H9 (cell line): ENCODE data around the gene NTPCR. TPM values are rescaled to one million over a fixed set of nuclear protein-coding genes. Genes with fewer than 3 reads are reported as not detected.
A peak's percentile ranks its signal among the peaks of the same experiment; 100 is the strongest.

ENCODE experiments used
- DNase-seq: peaks from one replicate; pipeline ENCODE4 v3.0.0-alpha.2; 2017
- H2AFZ ChIP-seq: one replicate; pipeline ENCODE4 v1.6.1; 2013; ENCODE audit warnings: mild to moderate bottlenecking, low read length, control low read depth, moderate library complexity
- H2AK5ac ChIP-seq: 2 replicates; pipeline ENCODE4 v1.6.1; 2013; ENCODE audit warnings: low read length, control low read depth, mixed read lengths; ENCODE audit not compliant: insufficient read length
- H2BK120ac ChIP-seq: one replicate; pipeline ENCODE4 v1.6.1; 2013; ENCODE audit warnings: low read depth, mild to moderate bottlenecking, low read length, control low read depth, inconsistent platforms; ENCODE audit not compliant: poor library complexity, severe bottlenecking
- H2BK12ac ChIP-seq: 2 replicates; pipeline ENCODE4 v1.6.1; 2013; ENCODE audit warnings: low read length, control low read depth, mixed read lengths, low read depth; ENCODE audit not compliant: insufficient read length
- H2BK15ac ChIP-seq: 2 replicates; pipeline ENCODE4 v1.6.1; 2013; ENCODE audit warnings: low read depth, low read length, control low read depth
- H2BK20ac ChIP-seq: one replicate; pipeline ENCODE4 v1.6.1; 2013; ENCODE audit warnings: low read depth, mild to moderate bottlenecking, low read length, control low read depth, inconsistent platforms; ENCODE audit not compliant: poor library complexity, severe bottlenecking
- H2BK5ac ChIP-seq: 2 replicates; pipeline ENCODE4 v1.6.1; 2013; ENCODE audit warnings: low read length, control low read depth, mixed read lengths; ENCODE audit not compliant: insufficient read length
- H3K14ac ChIP-seq: 2 replicates; pipeline ENCODE4 v1.6.1; 2013; ENCODE audit warnings: low read length, control low read depth; ENCODE audit not compliant: insufficient read depth
- H3K18ac ChIP-seq: 2 replicates; pipeline ENCODE4 v1.6.1; 2013; ENCODE audit warnings: low read depth, mild to moderate bottlenecking, mixed read lengths, low read length, control low read depth; ENCODE audit not compliant: insufficient read length
- H3K23ac ChIP-seq: 2 replicates; pipeline ENCODE4 v1.6.1; 2013; ENCODE audit warnings: low read length, control low read depth, mixed read lengths, low read depth; ENCODE audit not compliant: insufficient read length
- H3K23me2 ChIP-seq: 2 replicates; pipeline ENCODE4 v1.6.1; 2013; ENCODE audit warnings: low read depth, mild to moderate bottlenecking, mixed read lengths, low read length, control low read depth; ENCODE audit not compliant: insufficient read length, poor library complexity, severe bottlenecking
- H3K27ac ChIP-seq: 2 replicates; pipeline ENCODE4 v1.5.1; 2013; ENCODE audit warnings: low read length, control low read depth, mixed read lengths, low read depth; ENCODE audit not compliant: insufficient read length
- H3K27me3 ChIP-seq: 2 replicates; pipeline ENCODE4 v1.6.1; 2013; ENCODE audit warnings: low read length, control low read depth, inconsistent platforms; ENCODE audit not compliant: insufficient read depth
- H3K4ac ChIP-seq: 2 replicates; pipeline ENCODE4 v1.6.1; 2013; ENCODE audit warnings: low read depth, mild to moderate bottlenecking, control low read depth, inconsistent platforms, low read length, moderate library complexity
- H3K4me1 ChIP-seq: 2 replicates; pipeline ENCODE4 v1.6.1; 2013; ENCODE audit warnings: low read length, control low read depth, inconsistent platforms; ENCODE audit not compliant: insufficient read depth
- H3K4me2 ChIP-seq: 2 replicates; pipeline ENCODE4 v1.6.1; 2013; ENCODE audit warnings: low read length, control low read depth, mixed read lengths; ENCODE audit not compliant: insufficient read length, insufficient read depth
- H3K56ac ChIP-seq: 2 replicates; pipeline ENCODE4 v1.6.1; 2013; ENCODE audit warnings: low read depth, mild to moderate bottlenecking, mixed read lengths, low read length, control low read depth; ENCODE audit not compliant: insufficient read length
- H3K79me1 ChIP-seq: 2 replicates; pipeline ENCODE4 v1.6.1; 2013; ENCODE audit warnings: low read depth, mild to moderate bottlenecking, moderate library complexity, low read length, control low read depth, inconsistent platforms; ENCODE audit not compliant: insufficient read depth, poor library complexity, severe bottlenecking
- H3K79me2 ChIP-seq: 2 replicates; pipeline ENCODE4 v1.6.1; 2013; ENCODE audit warnings: low read length, control low read depth, inconsistent platforms; ENCODE audit not compliant: insufficient read depth
- H3K9ac ChIP-seq: 2 replicates; pipeline ENCODE4 v1.6.1; 2013; ENCODE audit warnings: low read length, control low read depth, mixed read lengths; ENCODE audit not compliant: insufficient read length; ENCODE audit errors: extremely low read depth
- H3K9me3 ChIP-seq: one replicate; pipeline ENCODE4 v1.6.1; 2013; ENCODE audit warnings: low read depth, low read length, inconsistent platforms; ENCODE audit not compliant: control insufficient read depth
- H3T11ph ChIP-seq: one replicate; pipeline ENCODE4 v1.6.1; 2013; ENCODE audit warnings: mild to moderate bottlenecking, low read length, control low read depth, inconsistent platforms
- H4K20me1 ChIP-seq: one replicate; pipeline ENCODE4 v1.6.1; 2013; ENCODE audit not compliant: control insufficient read depth, insufficient read length, insufficient read depth
- H4K5ac ChIP-seq: 2 replicates; pipeline ENCODE4 v1.6.1; 2013; ENCODE audit warnings: low read depth, mild to moderate bottlenecking, mixed read lengths, low read length, control low read depth; ENCODE audit not compliant: insufficient read length
- H4K8ac ChIP-seq: replicated peaks from 2 replicates; pipeline ENCODE4 v1.6.1; 2013; ENCODE audit warnings: low read length, control low read depth, mixed read lengths, low read depth; ENCODE audit not compliant: insufficient read length
- H4K91ac ChIP-seq: 2 replicates; pipeline ENCODE4 v1.6.1; 2013; ENCODE audit warnings: low read depth, mild to moderate bottlenecking, moderate library complexity, mixed read lengths, low read length, control low read depth; ENCODE audit not compliant: insufficient read length
- H3K27ac Mint-ChIP-seq, 3 experiments: 2 replicates in 2 of 3; 3 replicates in 1 of 3; pipeline ENCODE4 v1.8.0; 2020 to 2021; ENCODE audit warnings: mixed read lengths in 3 of 3, mild to moderate bottlenecking in 1 of 3, moderate library complexity in 1 of 3
- H3K27me3 Mint-ChIP-seq: 2 replicates; pipeline ENCODE4 v1.8.0; 2021; ENCODE audit warnings: low read depth, mild to moderate bottlenecking, moderate library complexity, mixed read lengths
- H3K36me3 Mint-ChIP-seq, 3 experiments: 2 replicates in 2 of 3; 3 replicates in 1 of 3; pipeline ENCODE4 v1.8.0; 2020 to 2021; ENCODE audit warnings: low read depth in 3 of 3, mixed read lengths in 3 of 3; ENCODE audit not compliant: insufficient read depth in 1 of 3
- H3K4me1 Mint-ChIP-seq, 2 experiments: 2 replicates each; pipeline ENCODE4 v1.8.0; 2020; ENCODE audit warnings: mixed read lengths in 2 of 2
- H3K4me3 Mint-ChIP-seq, 2 experiments: 2 replicates in 1 of 2; 3 replicates in 1 of 2; pipeline ENCODE4 v1.8.0; 2020 to 2021; ENCODE audit warnings: mild to moderate bottlenecking in 2 of 2, mixed read lengths in 2 of 2, moderate library complexity in 1 of 2
- H3K9me3 Mint-ChIP-seq, 2 experiments: 2 replicates in 1 of 2; 3 replicates in 1 of 2; pipeline ENCODE4 v1.8.0; 2020; ENCODE audit warnings: mild to moderate bottlenecking in 2 of 2, mixed read lengths in 2 of 2, moderate library complexity in 1 of 2
- CTCF ChIP-seq: fragments of 200-600 bp; sonication (generic); conservative IDR thresholded peaks from 3 replicates; pipeline ENCODE4 v1.8.0; 2021; ENCODE audit warnings: antibody characterized with exemption, mild to moderate bottlenecking
- WGBS: extraction: QIAGEN DNeasy Blood & Tissue Kit; methylation state at CpG from one replicate; pipeline ENCODE4 v1.1.7; 2013; ENCODE audit warnings: missing lambda C conversion rate, low lambda C conversion rate, mixed read lengths; ENCODE audit not compliant: insufficient read length; ENCODE audit errors: extremely low coverage; 5-methylcytosine and 5-hydroxymethylcytosine counted together
- total RNA-seq: library from RNA; stranded (reverse); gene quantifications from 2 replicates; pipeline ENCODE4 v1.2.1, GENCODE V29; 2021

Gene NTPCR
- total RNA-seq, 1 experiment from 2014 or later, result 87.4 TPM

GRCh38 chr1:232965912-232966217, 15.5 kb downstream of the NTPCR start:
- Histone ChIP-seq H3K4me1 (no peaks in the 10 kb centered on the region), H4K20me1 (no peaks in the 10 kb centered on the region), H3K56ac (no peak overlapping the region), H4K91ac (no peak overlapping the region), H2BK20ac (no peak overlapping the region), H3K23ac (no peak overlapping the region), H3K27me3 (no peaks in the 10 kb centered on the region), H4K8ac (no peak overlapping the region), H3K27ac (no peak overlapping the region), H3K4me2 (no peak overlapping the region), H3K9ac (no peak overlapping the region), H2BK12ac (no peak overlapping the region), H2BK15ac (no peak overlapping the region), H3K79me1 (peaks cover 8% of the 10 kb centered on the region), H2AFZ (no peak overlapping the region), H3K9me3 (no peaks in the 10 kb centered on the region), H3T11ph (no peak overlapping the region), H3K18ac (no peak overlapping the region), H3K79me2 (no peaks in the 10 kb centered on the region; the same call in 1 of the 2 replicates), H2BK120ac (no peak overlapping the region), H4K5ac (no peak overlapping the region), H3K14ac (no peak overlapping the region), H3K23me2 (no peaks in the 10 kb centered on the region), H2AK5ac (no peak overlapping the region), H3K4ac (no peak overlapping the region; the same call in 1 of the 2 replicates), H2BK5ac (no peak overlapping the region)
- Mint-ChIP-seq H3K9me3 (no peaks in the 10 kb centered on the region), H3K4me1 (no peaks in the 10 kb centered on the region; a peak in 1 of 4 replicates), H3K36me3 (peaks cover 14 to 55% (median 46%) of the 10 kb centered on the region in 3 experiments; a peak in 6 of 7 replicates), H3K27me3 (no peaks in the 10 kb centered on the region), H3K4me3 (no peak overlapping the region), H3K27ac (peak overlapping the region in 1 of 3 experiments; percentile 26; a peak in 1 of 7 replicates)
- WGBS, result no CpG with 5 or more reads among the region's 6 CpGs
- no peak for TF ChIP-seq CTCF
- DNase-seq, result no peak
